Fibroblast of lung (primary cell): ENCODE data around the gene SPATA9. TPM values are rescaled to one million over a fixed set of nuclear protein-coding genes. Genes with fewer than 3 reads are reported as not detected.
"Not testable (repeated sequence)": the region's sequence is repeated elsewhere in the genome, so short reads cannot be mapped to it uniquely, and the experiment has no call there.

Experiments
- DNase-seq, 2 donors: peaks; one replicate each; pipeline versions ENCODE4 v3.0.0 to v3.0.0-alpha.2; 2010; ENCODE audit warnings: low read depth in 2 of 2
- H2AFZ ChIP-seq: 2 replicates; pipeline ENCODE4 v1.5.1; 2012; ENCODE audit warnings: low read length, control low read depth, inconsistent platforms
- H3K27ac ChIP-seq: 2 replicates; pipeline ENCODE4 v1.5.1; 2011; ENCODE audit warnings: low read length, control low read depth; ENCODE audit not compliant: insufficient read depth
- H3K27me3 ChIP-seq: 2 replicates; pipeline ENCODE4 v1.5.1; 2011; ENCODE audit warnings: mild to moderate bottlenecking, low read length; ENCODE audit not compliant: control insufficient read depth, insufficient read depth
- H3K36me3 ChIP-seq: 2 replicates; pipeline ENCODE4 v1.5.1; 2011; ENCODE audit warnings: low read length; ENCODE audit not compliant: control insufficient read depth, insufficient read depth
- H3K4me1 ChIP-seq: 2 replicates; pipeline ENCODE4 v1.5.1; 2011; ENCODE audit warnings: low read length; ENCODE audit not compliant: control insufficient read depth, insufficient read depth; ENCODE audit errors: extremely low read depth
- H3K4me2 ChIP-seq: 2 replicates; pipeline ENCODE4 v1.5.1; 2011; ENCODE audit warnings: low read length, control low read depth; ENCODE audit not compliant: insufficient read depth; ENCODE audit errors: extremely low read depth
- H3K4me3 ChIP-seq, 4 experiments: fragments of 200-600 bp in 1 of 4; sonication (generic) in 1 of 4; replicated peaks in 1 of 4; 2 replicates each; pipeline ENCODE4 v1.5.1; 2011 to 2016; ENCODE audit warnings: low read length in 4 of 4, low read depth in 3 of 4, mild to moderate bottlenecking in 3 of 4, control low read depth in 2 of 4, inconsistent platforms in 1 of 4, mixed read lengths in 1 of 4; ENCODE audit not compliant: insufficient read depth in 1 of 4; ENCODE audit errors: control extremely low read depth in 1 of 4
- H3K79me2 ChIP-seq: 2 replicates; pipeline ENCODE4 v1.5.1; 2012; ENCODE audit warnings: mild to moderate bottlenecking, low read length, inconsistent platforms; ENCODE audit not compliant: control insufficient read depth, insufficient read depth
- H3K9ac ChIP-seq: 2 replicates; pipeline ENCODE4 v1.5.1; 2011; ENCODE audit warnings: mild to moderate bottlenecking, low read length, control low read depth; ENCODE audit not compliant: insufficient read depth
- H3K9me3 ChIP-seq: 2 replicates; pipeline ENCODE4 v1.5.1; 2012; ENCODE audit warnings: low read depth, low read length; ENCODE audit not compliant: control insufficient read depth, insufficient read depth
- H4K20me1 ChIP-seq: 2 replicates; pipeline ENCODE4 v1.5.1; 2011; ENCODE audit warnings: low read length; ENCODE audit not compliant: control insufficient read depth, insufficient read depth; ENCODE audit errors: extremely low read depth
- CTCF ChIP-seq, 2 donors: IDR thresholded peaks in 1 of 2; conservative IDR thresholded peaks in 1 of 2; 1 replicate in 1 of 2; 2 replicates in 1 of 2; pipeline ENCODE4 v1.5.1; 2011 to 2012; ENCODE audit warnings: low read length in 2 of 2, control low read depth in 1 of 2, inconsistent platforms in 1 of 2, low read depth in 1 of 2, mild to moderate bottlenecking in 1 of 2
- EZH2 ChIP-seq: IDR thresholded peaks from 2 replicates; pipeline ENCODE4 v1.5.1; 2012; ENCODE audit warnings: low read length, control low read depth, mild to moderate bottlenecking; ENCODE audit errors: missing control alignments
- polyA plus RNA-seq, 2 donors: library from polyadenylated mRNA; depleted of rRNA in 1 of 2; stranded (reverse) in 1 of 2; unstranded in 1 of 2; fragments of >200 nt; gene quantifications; 2 replicates each; pipeline ENCODE4 v1.2.1, GENCODE V29; 2011 to 2012; ENCODE audit warnings: missing spikeins in 1 of 2
- total RNA-seq: library from RNA; depleted of rRNA; stranded (reverse); fragments of >200 nt; gene quantifications from 2 replicates; pipeline ENCODE4 v1.2.1, GENCODE V29; 2014

The SPATA9 gene
- total and polyA plus RNA-seq, 2 donors (not counting 1 experiment from before 2014, with no cell fraction given): 0.66 to 1.7 TPM

- Histone ChIP-seq H3K9ac (no peak overlapping the region), H3K36me3 (no peaks in the 10 kb centered on the region), H3K9me3 (no peaks in the 10 kb centered on the region), H3K79me2 (no peaks in the 10 kb centered on the region), H3K27me3 (no peaks in the 10 kb centered on the region), H4K20me1 (no peaks in the 10 kb centered on the region), H2AFZ (no peak overlapping the region), H3K4me1 (no peaks in the 10 kb centered on the region), H3K4me2 (no peak overlapping the region), H3K27ac (no peak overlapping the region), H3K4me3 (no peak overlapping the region)
- no peak for DNase-seq
- TF ChIP-seq EZH2 (no peak), CTCF (conservative IDR thresholded peaks at IDR 0.05 in 1 of 2, IDR thresholded peaks at IDR 0.05 in 1 of 2; ENCODE audit: low read depth in 1 of 2, low read length in 2 of 2) (no peak)
These were observed 44.2 kb downstream of the SPATA9 start for GRCh38 chr5:95638632-95639031.

- Histone ChIP-seq H3K4me3 (no peak overlapping the region), H3K9me3 (no peaks in the 10 kb centered on the region), H3K79me2 (no peaks in the 10 kb centered on the region), H2AFZ (no peak overlapping the region), H3K27ac (no peak overlapping the region), H3K27me3 (no peaks in the 10 kb centered on the region), H3K36me3 (no peaks in the 10 kb centered on the region), H3K9ac (no peak overlapping the region), H4K20me1 (no peaks in the 10 kb centered on the region), H3K4me2 (no peak overlapping the region), H3K4me1 (peaks cover 11% of the 10 kb centered on the region)
- no peak for TF ChIP-seq EZH2
- no peak for TF ChIP-seq CTCF (conservative IDR thresholded peaks at IDR 0.05 in 1 of 2, IDR thresholded peaks at IDR 0.05 in 1 of 2; ENCODE audit: low read depth in 1 of 2, low read length in 2 of 2)
- DNase-seq: no peak
These were observed 48.7 kb downstream of the SPATA9 start for GRCh38 chr5:95634081-95634480.

- no peak overlapping the region for H3K4me3 ChIP-seq
- H3K36me3 ChIP-seq: no peaks in the 10 kb centered on the region
- no peaks in the 10 kb centered on the region for H3K9me3 ChIP-seq
- TF ChIP-seq EZH2 (no peak), CTCF (conservative IDR thresholded peaks at IDR 0.05 in 1 of 2, IDR thresholded peaks at IDR 0.05 in 1 of 2; ENCODE audit: low read depth in 1 of 2, low read length in 2 of 2) (no peak)
- no peak overlapping the region for H3K4me2 ChIP-seq
- H2AFZ ChIP-seq: no peak overlapping the region
- no peaks in the 10 kb centered on the region for H3K27me3 ChIP-seq
- no peaks in the 10 kb centered on the region for H4K20me1 ChIP-seq
- no peak overlapping the region for H3K27ac ChIP-seq
- H3K79me2 ChIP-seq: no peaks in the 10 kb centered on the region
- no peak for DNase-seq
- H3K9ac ChIP-seq: no peak overlapping the region
- H3K4me1 ChIP-seq: peaks cover 11% of the 10 kb centered on the region
These were observed 49.1 kb downstream of the SPATA9 start for GRCh38 chr5:95633671-95634070.

GRCh38 chr5:95632942-95633341 is 49.8 kb downstream of the SPATA9 start:
- not testable (repeated sequence) for H3K4me2 ChIP-seq, H3K36me3 ChIP-seq, H2AFZ ChIP-seq, H3K27me3 ChIP-seq, H3K9ac ChIP-seq, H4K20me1 ChIP-seq, H3K27ac ChIP-seq, H3K9me3 ChIP-seq, H3K79me2 ChIP-seq, H3K4me3 ChIP-seq, DNase-seq
- H3K4me1 ChIP-seq: peaks cover 11% of the 10 kb centered on the region
